H1 (cell line): ENCODE measurements around the gene PLCL1.

Experiments used
- ATF3 ChIP-seq: IDR thresholded peaks from 2 replicates; pipeline ENCODE4 v1.6.1; 2011; ENCODE audit warnings: low read depth, mild to moderate bottlenecking, low read length; ENCODE audit not compliant: insufficient read depth
- CBX5 ChIP-seq: fragments of 300-800, 300-1000 bp; sonication (generic); IDR thresholded peaks from 2 replicates; pipeline ENCODE4 v1.7.1; 2016; ENCODE audit warnings: antibody characterized with exemption, low read length, low read depth
- CHD1 ChIP-seq: IDR thresholded peaks from 2 replicates; pipeline ENCODE4 v1.6.1; 2012; ENCODE audit warnings: low read depth, low read length, improper control_type of control experiment
- CTBP2 ChIP-seq: IDR thresholded peaks from 2 replicates; pipeline ENCODE4 v1.7.0; 2011; ENCODE audit warnings: borderline replicate concordance, mild to moderate bottlenecking, moderate library complexity, mixed read lengths, low read length; ENCODE audit not compliant: insufficient read depth, insufficient read length
- CTCF ChIP-seq, 3 experiments: IDR thresholded peaks; 1 replicate in 2 of 3; 2 replicates in 1 of 3; pipeline versions ENCODE4 v1.5.1 to v1.6.1; 2011; ENCODE audit warnings: low read length in 3 of 3, mild to moderate bottlenecking in 3 of 3, inconsistent platforms in 2 of 3, low read depth in 1 of 3, moderate library complexity in 1 of 3; ENCODE audit not compliant: insufficient read depth in 1 of 3; ENCODE audit errors: control extremely low read depth in 1 of 3
- EZH2 ChIP-seq: fragments of 200-600 bp; sonication (generic); IDR thresholded peaks from 2 replicates; pipeline ENCODE4 v1.7.1; 2012; ENCODE audit warnings: low read depth, mild to moderate bottlenecking, moderate library complexity, low read length, inconsistent platforms; ENCODE audit not compliant: severe bottlenecking
- HDAC6 ChIP-seq: IDR thresholded peaks from one replicate; pipeline ENCODE4 v1.7.1; 2012; ENCODE audit warnings: low read depth, mild to moderate bottlenecking, inconsistent platforms, low read length, moderate library complexity
- JUND ChIP-seq: IDR thresholded peaks from 2 replicates; pipeline ENCODE4 v1.6.1; 2011; ENCODE audit warnings: mild to moderate bottlenecking, improper control_type of control experiment, low read length
- POLR2AphosphoS5 ChIP-seq: IDR thresholded peaks from 2 replicates; pipeline ENCODE4 v1.6.1; 2011; ENCODE audit warnings: low read depth, low read length
- POU5F1 ChIP-seq: IDR thresholded peaks from 2 replicates; pipeline ENCODE4 v1.6.1; 2011; ENCODE audit warnings: low read depth, mild to moderate bottlenecking, low read length, moderate library complexity
- RAD21 ChIP-seq, 2 experiments: IDR thresholded peaks in 1 of 2; conservative IDR thresholded peaks in 1 of 2; 2 replicates each; pipeline ENCODE4 v1.6.1; 2011; ENCODE audit warnings: low read depth in 2 of 2, low read length in 2 of 2, improper control_type of control experiment in 1 of 2, inconsistent platforms in 1 of 2, mild to moderate bottlenecking in 1 of 2, moderate library complexity in 1 of 2
- RFX5 ChIP-seq: IDR thresholded peaks from 2 replicates; pipeline ENCODE4 v1.6.1; 2011; ENCODE audit warnings: low read depth, low read length, improper control_type of control experiment, borderline replicate concordance
- TAF1 ChIP-seq: IDR thresholded peaks from 2 replicates; pipeline ENCODE4 v1.6.1; 2011; ENCODE audit warnings: mild to moderate bottlenecking, low read depth, low read length

GRCh38 chr2:197930570-197931278 is 126.3 kb downstream of the PLCL1 start:
- no peak for TF ChIP-seq JUND
- TF ChIP-seq POU5F1 = no peak
- TF ChIP-seq POLR2AphosphoS5 = no peak
- no peak for TF ChIP-seq ATF3
- no peak for TF ChIP-seq CTCF (IDR thresholded peaks at IDR 0.05; ENCODE audit: control extremely low read depth in 1 of 3, insufficient read depth in 1 of 3, low read depth in 1 of 3, low read length in 3 of 3)
- no peak for TF ChIP-seq CBX5
- no peak for TF ChIP-seq CTBP2
- TF ChIP-seq CHD1 = no peak
- TF ChIP-seq RFX5 = no peak
- TF ChIP-seq HDAC6 = no peak
- no peak for TF ChIP-seq RAD21 (IDR thresholded peaks at IDR 0.05 in 1 of 2, conservative IDR thresholded peaks at IDR 0.05 in 1 of 2; ENCODE audit: low read depth in 2 of 2, low read length in 2 of 2)
- no peak for TF ChIP-seq TAF1
- TF ChIP-seq EZH2 = no peak
